HepG2 (cell line): ENCODE results near the gene CYBC1. TPM values are rescaled to one million over a fixed set of nuclear protein-coding genes. Genes with fewer than 3 reads are reported as not detected.

Source experiments
- BRD4 ChIP-seq: sonication (generic); formaldehyde crosslinking; IDR thresholded peaks from 2 replicates; pipeline ENCODE4 v1.4.0; 2020; ENCODE audit warnings: missing genetic modification reagents
- DR1 ChIP-seq: sonication (generic); formaldehyde crosslinking; IDR thresholded peaks from 2 replicates; pipeline ENCODE4 v1.8.0; 2021; ENCODE audit warnings: mild to moderate bottlenecking, missing genetic modification reagents, inconsistent platforms
- HIC2 ChIP-seq: sonication (generic); formaldehyde crosslinking; IDR thresholded peaks from 2 replicates; pipeline ENCODE4 v1.9.0; 2022; ENCODE audit warnings: low read depth, missing genetic modification reagents
- MTA1 ChIP-seq: sonication (generic); formaldehyde crosslinking; IDR thresholded peaks from 2 replicates; pipeline ENCODE4 v1.4.0; 2020; ENCODE audit warnings: missing genetic modification reagents, mild to moderate bottlenecking, borderline replicate concordance
- PRDM15 ChIP-seq: sonication (generic); formaldehyde crosslinking; IDR thresholded peaks from 2 replicates; pipeline ENCODE4 v1.4.0; 2020; ENCODE audit warnings: missing genetic modification reagents
- RBFOX2 ChIP-seq: fragments of 200-400 bp; formaldehyde crosslinking; IDR thresholded peaks from 2 replicates; pipeline ENCODE4 v1.6.1; 2017; ENCODE audit warnings: low read depth, mild to moderate bottlenecking, low read length
- RBM22 ChIP-seq: fragments of 200-400 bp; formaldehyde crosslinking; optimal IDR thresholded peaks from 2 replicates; pipeline ENCODE3; 2017; ENCODE audit warnings: mild to moderate bottlenecking, low read length, moderate library complexity
- SAP130 ChIP-seq: IDR thresholded peaks from 2 replicates; pipeline ENCODE4 v1.6.1; 2016; ENCODE audit warnings: low read depth
- TBX2 ChIP-seq: sonication (generic); formaldehyde crosslinking; IDR thresholded peaks from 2 replicates; pipeline ENCODE4 v1.5.0; 2020; ENCODE audit warnings: missing genetic modification reagents, mild to moderate bottlenecking, borderline replicate concordance
- TFDP1 ChIP-seq: IDR thresholded peaks from 2 replicates; pipeline ENCODE4 v1.6.1; 2016; ENCODE audit warnings: missing compliant biosample characterization, missing genetic modification reagents, borderline replicate concordance
- ZBTB42 ChIP-seq: sonication (generic); formaldehyde crosslinking; IDR thresholded peaks from 2 replicates; pipeline ENCODE4 v1.5.0; 2020; ENCODE audit warnings: mild to moderate bottlenecking, missing genetic modification reagents
- ZKSCAN1 ChIP-seq: fragments of 150-350 bp; IDR thresholded peaks from 2 replicates; pipeline ENCODE4 v1.6.1; 2014; ENCODE audit warnings: low read length
- ZMAT3 ChIP-seq: sonication (generic); formaldehyde crosslinking; conservative IDR thresholded peaks from 2 replicates; pipeline ENCODE4 v1.7.0; 2021; ENCODE audit warnings: missing genetic modification reagents
- ZNF260 ChIP-seq: sonication (generic); formaldehyde crosslinking; IDR thresholded peaks from 2 replicates; pipeline ENCODE4 v1.4.0; 2020; ENCODE audit warnings: missing genetic modification reagents, low read depth, mild to moderate bottlenecking, borderline replicate concordance
- ZNF3 ChIP-seq: IDR thresholded peaks from 2 replicates; pipeline ENCODE4 v1.7.0; 2017; ENCODE audit warnings: inconsistent platforms
- ZNF333 ChIP-seq: sonication (generic); formaldehyde crosslinking; IDR thresholded peaks from 2 replicates; pipeline ENCODE4 v1.4.0; 2020; ENCODE audit warnings: mild to moderate bottlenecking, missing genetic modification reagents, borderline replicate concordance
- ZNF44 ChIP-seq: sonication (generic); formaldehyde crosslinking; IDR thresholded peaks from 2 replicates; pipeline ENCODE4 v1.5.1; 2020; ENCODE audit warnings: mild to moderate bottlenecking, missing genetic modification reagents
- ZNF549 ChIP-seq: sonication (generic); formaldehyde crosslinking; IDR thresholded peaks from 2 replicates; pipeline ENCODE4 v1.5.0; 2020; ENCODE audit warnings: missing genetic modification reagents
- ZSCAN5A ChIP-seq: sonication (generic); formaldehyde crosslinking; IDR thresholded peaks from 2 replicates; pipeline ENCODE4 v1.8.0; 2022; ENCODE audit warnings: mild to moderate bottlenecking, missing genetic modification reagents, borderline replicate concordance
- polyA plus RNA-seq, 8 experiments: library from polyadenylated mRNA; depleted of rRNA in 3 of 8; stranded (reverse) in 7 of 8; unstranded in 1 of 8; fragments of >200 nt; fragmentation: Illumina TruSeq in 4 of 8; extraction: Trizol in 4 of 8; gene quantifications; 2 replicates each; pipeline versions ENCODE4 v1.2.1 to v1.2.3, GENCODE V29; 2011 to 2016; ENCODE audit warnings: low read depth in 4 of 8, missing spikeins in 1 of 8, mixed read lengths in 1 of 8; ENCODE audit not compliant: insufficient read depth in 1 of 8
- total RNA-seq, 5 experiments: library from RNA; depleted of rRNA; stranded (reverse); fragments of >200 nt; fragmentation: Illumina TruSeq; extraction: Trizol; gene quantifications; 2 replicates each; pipeline ENCODE4 v1.2.3, GENCODE V29; 2016; ENCODE audit warnings: low read depth in 1 of 5

CYBC1 gene
- total and polyA plus RNA-seq, 2 of the 13 experiments (the other 11 are each of a cell fraction or from before 2014, with no cell fraction given), result 43.4 to 44.1 TPM

- TF ChIP-seq ZMAT3 (CRISPR knock-in tag) (peak; percentile 94), DR1 (peak; percentile 49; the same call in 1 of the 2 replicates), ZNF333 (CRISPR knock-in tag) (peak; percentile 87; the same call in 1 of the 2 replicates), MTA1 (CRISPR knock-in tag) (no peak), SAP130 (CRISPR knock-in tag) (peak; percentile 86), BRD4 (peak; percentile 79; the same call in 1 of the 2 replicates), ZNF549 (CRISPR knock-in tag) (peak; percentile 68; the same call in 1 of the 2 replicates), PRDM15 (CRISPR knock-in tag) (peak; percentile 75; the same call in 1 of the 2 replicates), TBX2 (peak; percentile 65), ZNF260 (CRISPR knock-in tag) (no peak), ZSCAN5A (CRISPR knock-in tag) (peak; percentile 92), RBM22 (no peak), TFDP1 (CRISPR knock-in tag) (0 out of 2 replicates have a peak, but pooled peaks have one; percentile 37), ZNF3 (CRISPR knock-in tag) (no peak), HIC2 (CRISPR knock-in tag) (no peak), ZNF44 (CRISPR knock-in tag) (peak; percentile 91), RBFOX2 (peak; percentile 49; the same call in 1 of the 2 replicates), ZKSCAN1 (no peak), ZBTB42 (CRISPR knock-in tag) (peak; percentile 80; the same call in 1 of the 2 replicates)
Measured at GRCh38 chr17:82414548-82415281, 35.8 kb downstream of the CYBC1 start (continued).
